Naive B cell (primary cell): ENCODE data around the gene ATP13A3. TPM values are rescaled to one million over a fixed set of nuclear protein-coding genes. Genes with fewer than 3 reads are reported as not detected.

Source experiments
- ATAC-seq, 2 donors: fragments of 150-1000 bp; cut with Tn5 transposase; 2 replicates each; pipeline ENCODE4 v1.10.0; 2021; ENCODE audit warnings: low read depth in 2 of 2, mild to moderate bottlenecking in 2 of 2, moderate library complexity in 2 of 2
- DNase-seq: peaks from one replicate; pipeline ENCODE4 v3.0.0; 2022
- H3K27ac Mint-ChIP-seq, 6 donors: one replicate each; pipeline ENCODE4 v1.8.0; 2020 to 2022; ENCODE audit warnings: mild to moderate bottlenecking in 6 of 6, mixed read lengths in 6 of 6, moderate library complexity in 5 of 6, inconsistent platforms in 2 of 6
- H3K27me3 Mint-ChIP-seq, 3 donors: one replicate each; pipeline ENCODE4 v1.8.0; 2021 to 2022; ENCODE audit warnings: mixed read lengths in 3 of 3, mild to moderate bottlenecking in 1 of 3
- H3K36me3 Mint-ChIP-seq, 2 donors: one replicate each; pipeline ENCODE4 v1.8.0; 2020 to 2022; ENCODE audit warnings: mixed read lengths in 2 of 2, inconsistent platforms in 1 of 2, mild to moderate bottlenecking in 1 of 2
- H3K4me1 Mint-ChIP-seq, 3 donors: one replicate each; pipeline ENCODE4 v1.8.0; 2020 to 2022; ENCODE audit warnings: mixed read lengths in 3 of 3, inconsistent platforms in 1 of 3, mild to moderate bottlenecking in 1 of 3, moderate library complexity in 1 of 3
- H3K4me3 Mint-ChIP-seq, 8 donors: one replicate each; pipeline ENCODE4 v1.8.0; 2020 to 2022; ENCODE audit warnings: mild to moderate bottlenecking in 8 of 8, mixed read lengths in 8 of 8, moderate library complexity in 8 of 8, inconsistent platforms in 2 of 8
- H3K9me3 Mint-ChIP-seq, 7 donors: one replicate each; pipeline ENCODE4 v1.8.0; 2020 to 2022; ENCODE audit warnings: mixed read lengths in 7 of 7, mild to moderate bottlenecking in 5 of 7, inconsistent platforms in 2 of 7, moderate library complexity in 1 of 7
- polyA plus RNA-seq, 6 donors: library from polyadenylated mRNA; unstranded; fragments of 300-500 nt; fragmentation: Illumina TruSeq; gene quantifications; one replicate each; pipeline ENCODE4 v1.2.3, GENCODE V29; 2021; ENCODE audit warnings: low read depth in 6 of 6

Gene ATP13A3
- polyA plus RNA-seq, 6 donors from 2014 or later = 3.1 to 6.6 (median 5.0) TPM

- no peaks in the 10 kb centered on the region for H3K36me3 Mint-ChIP-seq
- no peak for DNase-seq
- H3K27me3 Mint-ChIP-seq = peaks cover 43 to 80% (median 66%) of the 10 kb centered on the region in 3 donors
- H3K4me3 Mint-ChIP-seq = no peak overlapping the region
- no peak for ATAC-seq
- no peak overlapping the region for H3K27ac Mint-ChIP-seq
- peaks cover 0 to 2% (median 0%) of the 10 kb centered on the region in 7 donors for H3K9me3 Mint-ChIP-seq
- H3K4me1 Mint-ChIP-seq = no peaks in the 10 kb centered on the region
Measured at GRCh38 chr3:194375473-194376240, 111.1 kb downstream of the ATP13A3 start.

GRCh38 chr3:194374935-194375334 lies 111.9 kb downstream of the ATP13A3 start:
- no peak overlapping the region for H3K4me3 Mint-ChIP-seq
- H3K36me3 Mint-ChIP-seq = no peaks in the 10 kb centered on the region
- ATAC-seq (no peak), DNase-seq (no peak)
- peaks cover 37 to 80% (median 66%) of the 10 kb centered on the region in 3 donors for H3K27me3 Mint-ChIP-seq
- no peaks in the 10 kb centered on the region for H3K4me1 Mint-ChIP-seq
- H3K9me3 Mint-ChIP-seq = peaks cover 0 to 2% (median 0%) of the 10 kb centered on the region in 7 donors
- H3K27ac Mint-ChIP-seq = no peak overlapping the region

GRCh38 chr3:194373899-194374298 lies 112.9 kb downstream of the ATP13A3 start:
- Mint-ChIP-seq H3K4me1 (peaks cover 0 to 1% (median 0%) of the 10 kb centered on the region in 3 donors), H3K4me3 (no peak overlapping the region), H3K27ac (no peak overlapping the region), H3K27me3 (peaks cover 36 to 85% (median 72%) of the 10 kb centered on the region in 3 donors), H3K36me3 (no peaks in the 10 kb centered on the region), H3K9me3 (peaks cover 0 to 2% (median 0%) of the 10 kb centered on the region in 7 donors)
- no peak for ATAC-seq
- no peak for DNase-seq

GRCh38 chr3:194373028-194373427 lies 113.8 kb downstream of the ATP13A3 start:
- DNase-seq (no peak), ATAC-seq (no peak)
- H3K9me3 Mint-ChIP-seq = no peaks in the 10 kb centered on the region
- H3K27me3 Mint-ChIP-seq = peaks cover 40 to 85% (median 72%) of the 10 kb centered on the region in 3 donors
- peaks cover 0 to 2% (median 0%) of the 10 kb centered on the region in 3 donors for H3K4me1 Mint-ChIP-seq
- no peak overlapping the region for H3K27ac Mint-ChIP-seq
- H3K36me3 Mint-ChIP-seq = no peaks in the 10 kb centered on the region
- no peak overlapping the region for H3K4me3 Mint-ChIP-seq

GRCh38 chr3:194370753-194371152 lies 116.0 kb downstream of the ATP13A3 start:
- Mint-ChIP-seq H3K4me1 (peaks cover 0 to 2% (median 0%) of the 10 kb centered on the region in 3 donors), H3K27me3 (peaks cover 42 to 82% (median 79%) of the 10 kb centered on the region in 3 donors), H3K9me3 (no peaks in the 10 kb centered on the region), H3K27ac (no peak overlapping the region), H3K4me3 (no peak overlapping the region), H3K36me3 (no peaks in the 10 kb centered on the region)
- no peak for DNase-seq
- ATAC-seq = no peak

GRCh38 chr3:194369522-194370279 lies 117.1 kb downstream of the ATP13A3 start, which contains the start of gene LRRC15:
LRRC15 (minus strand) TSS chr3:194369743; CDS start chr3:194361043, 8,700 bp downstream.
- no peak for ATAC-seq
- Mint-ChIP-seq H3K9me3 (no peaks in the 10 kb centered on the region), H3K27me3 (peaks cover 33 to 73% (median 71%) of the 10 kb centered on the region in 3 donors), H3K4me1 (peaks cover 0 to 2% (median 0%) of the 10 kb centered on the region in 3 donors), H3K4me3 (no peak within 1 kb of the TSS), H3K27ac (no peak within 1 kb of the TSS), H3K36me3 (no peaks in the 10 kb centered on the region)
- DNase-seq = no peak

- Mint-ChIP-seq H3K36me3 (no peaks in the 10 kb centered on the region), H3K27ac (no peak overlapping the region), H3K4me3 (no peak overlapping the region), H3K9me3 (no peaks in the 10 kb centered on the region), H3K27me3 (peaks cover 27 to 69% (median 68%) of the 10 kb centered on the region in 3 donors), H3K4me1 (peaks cover 0 to 2% (median 0%) of the 10 kb centered on the region in 3 donors)
- ATAC-seq (no peak), DNase-seq (no peak)
Measured at GRCh38 chr3:194368918-194369317, 117.9 kb downstream of the ATP13A3 start.

GRCh38 chr3:194367992-194368841 lies 118.6 kb downstream of the ATP13A3 start:
- Mint-ChIP-seq H3K4me1 (peaks cover 0 to 2% (median 0%) of the 10 kb centered on the region in 3 donors), H3K9me3 (no peaks in the 10 kb centered on the region), H3K4me3 (no peak overlapping the region), H3K27me3 (peaks cover 21 to 69% (median 61%) of the 10 kb centered on the region in 3 donors), H3K27ac (peak overlapping the region in 1 of 6 donors; percentile 8), H3K36me3 (no peaks in the 10 kb centered on the region)
- no peak for DNase-seq
- peak; percentile 30 to 43 for ATAC-seq

- ATAC-seq (no peak), DNase-seq (no peak)
- H3K4me3 Mint-ChIP-seq = peak overlapping the region in 1 of 8 donors; percentile 29
- no peak overlapping the region for H3K27ac Mint-ChIP-seq
- H3K27me3 Mint-ChIP-seq = peaks cover 19 to 54% (median 51%) of the 10 kb centered on the region in 3 donors
- peaks cover 0 to 2% (median 0%) of the 10 kb centered on the region in 3 donors for H3K4me1 Mint-ChIP-seq
- H3K9me3 Mint-ChIP-seq = no peaks in the 10 kb centered on the region
- H3K36me3 Mint-ChIP-seq = no peaks in the 10 kb centered on the region
Measured at GRCh38 chr3:194365978-194366490, 120.8 kb downstream of the ATP13A3 start.

GRCh38 chr3:194365526-194365925 lies 121.3 kb downstream of the ATP13A3 start:
- Mint-ChIP-seq H3K27me3 (peaks cover 20 to 49% (median 48%) of the 10 kb centered on the region in 3 donors), H3K36me3 (no peaks in the 10 kb centered on the region), H3K9me3 (no peaks in the 10 kb centered on the region), H3K4me1 (peaks cover 0 to 2% (median 0%) of the 10 kb centered on the region in 3 donors), H3K27ac (peak overlapping the region in 1 of 6 donors; percentile 88), H3K4me3 (no peak overlapping the region)
- DNase-seq = no peak
- no peak for ATAC-seq

- H3K27ac Mint-ChIP-seq = no peak overlapping the region
- peaks cover 18 to 49% (median 48%) of the 10 kb centered on the region in 3 donors for H3K27me3 Mint-ChIP-seq
- H3K4me1 Mint-ChIP-seq = peaks cover 0 to 2% (median 0%) of the 10 kb centered on the region in 3 donors
Measured at GRCh38 chr3:194364652-194365434, 122.0 kb downstream of the ATP13A3 start.

GRCh38 chr3:194364314-194364651 lies 122.5 kb downstream of the ATP13A3 start:
- peaks cover 16 to 49% (median 48%) of the 10 kb centered on the region in 3 donors for H3K27me3 Mint-ChIP-seq
- peaks cover 0 to 2% (median 0%) of the 10 kb centered on the region in 3 donors for H3K4me1 Mint-ChIP-seq
- no peaks in the 10 kb centered on the region for H3K36me3 Mint-ChIP-seq
- ATAC-seq (no peak), DNase-seq (no peak)
- H3K9me3 Mint-ChIP-seq = no peaks in the 10 kb centered on the region
- no peak overlapping the region for H3K4me3 Mint-ChIP-seq
- no peak overlapping the region for H3K27ac Mint-ChIP-seq

More at GRCh38 chr3:194364652-194365434, 122.0 kb downstream of the ATP13A3 start:
- H3K4me3 Mint-ChIP-seq = no peak overlapping the region
- DNase-seq = no peak
- no peaks in the 10 kb centered on the region for H3K36me3 Mint-ChIP-seq
- no peak for ATAC-seq
- no peaks in the 10 kb centered on the region for H3K9me3 Mint-ChIP-seq
